GM23248 (cell line): ENCODE measurements around the gene ENTPD8.

ENCODE experiments used
- EZH2 ChIP-seq: fragments of 200-600 bp; sonication (generic); IDR thresholded peaks from 2 replicates; pipeline ENCODE4 v1.6.1; 2018; ENCODE audit warnings: antibody characterized with exemption, mild to moderate bottlenecking; ENCODE audit not compliant: insufficient read depth, poor library complexity, severe bottlenecking
- EZH2phosphoT487 ChIP-seq: fragments of 200-600 bp; sonication (generic); IDR thresholded peaks from 2 replicates; pipeline ENCODE4 v1.6.1; 2018; ENCODE audit warnings: antibody characterized with exemption, moderate library complexity, mild to moderate bottlenecking, low read depth; ENCODE audit not compliant: insufficient read depth

DNA sequence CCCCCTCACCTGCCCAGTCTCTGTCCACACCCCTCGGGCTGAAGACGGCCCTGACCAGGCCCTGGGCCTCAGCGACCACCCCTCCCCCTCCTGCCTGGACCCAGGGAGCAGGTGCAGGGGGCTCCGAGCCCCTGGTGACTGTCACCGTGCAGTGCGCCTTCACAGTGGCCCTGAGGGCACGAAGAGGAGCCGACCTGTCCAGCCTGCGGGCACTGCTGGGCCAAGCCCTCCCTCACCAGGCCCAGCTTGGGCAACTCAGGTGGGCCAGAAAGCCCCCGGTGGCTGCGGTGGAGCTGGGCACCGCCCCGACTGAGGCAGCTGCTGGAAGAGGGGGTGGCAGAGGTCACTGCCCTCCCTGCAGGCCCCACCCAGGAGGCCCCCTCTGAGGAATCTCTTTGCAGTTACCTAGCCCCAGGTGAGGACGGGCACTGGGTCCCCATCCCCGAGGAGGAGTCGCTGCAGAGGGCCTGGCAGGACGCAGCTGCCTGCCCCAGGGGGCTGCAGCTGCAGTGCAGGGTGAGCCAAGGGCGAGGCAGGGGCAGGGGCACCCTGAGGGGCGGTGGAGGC lies 7.7 kb downstream of the ENTPD8 start:
- TF ChIP-seq EZH2 (no peak), EZH2phosphoT487 (no peak)
